Lung (tissue), 12 donors: ENCODE data around the gene MICU1. TPM values are rescaled to one million over a fixed set of nuclear protein-coding genes. Genes with fewer than 3 reads are reported as not detected.
A peak's percentile ranks its signal among the peaks of the same experiment; 100 is the strongest.

Experiments
- ATAC-seq: fragments of 200-7000 bp; cut with Tn5 transposase; one replicate; pipeline ENCODE4 v1.9.1; 2020; ENCODE audit warnings: moderate number of reproducible peaks; ENCODE audit not compliant: insufficient read depth, low FRiP score
- DNase-seq, 3 donors: peaks; one replicate each; pipeline ENCODE4 v3.0.0-alpha.2; 2013 to 2017
- H3K27ac ChIP-seq, 2 donors: one replicate each; pipeline ENCODE4 v1.5.1; 2013; ENCODE audit warnings: mild to moderate bottlenecking in 2 of 2, moderate library complexity in 2 of 2, control low read depth in 1 of 2, inconsistent platforms in 1 of 2, low read depth in 1 of 2, low read length in 1 of 2
- H3K27me3 ChIP-seq, 3 donors: one replicate each; pipeline ENCODE4 v1.5.1; 2013; ENCODE audit warnings: low read length in 2 of 3; ENCODE audit not compliant: control insufficient read depth in 3 of 3, insufficient read depth in 3 of 3
- H3K36me3 ChIP-seq, 4 donors: one replicate each; pipeline ENCODE4 v1.5.1; 2013; ENCODE audit warnings: low read length in 4 of 4, mild to moderate bottlenecking in 1 of 4, moderate library complexity in 1 of 4; ENCODE audit not compliant: control insufficient read depth in 4 of 4, insufficient read depth in 4 of 4
- H3K4me1 ChIP-seq, 5 donors: one replicate each; pipeline ENCODE4 v1.5.1; 2013; ENCODE audit warnings: low read length in 5 of 5, mild to moderate bottlenecking in 2 of 5, moderate library complexity in 1 of 5; ENCODE audit not compliant: control insufficient read depth in 5 of 5, insufficient read depth in 5 of 5
- H3K4me3 ChIP-seq: one replicate; pipeline ENCODE4 v1.5.1; 2013; ENCODE audit warnings: mild to moderate bottlenecking, control low read depth, moderate library complexity
- H3K9ac ChIP-seq, 2 donors: one replicate each; pipeline ENCODE4 v1.5.1; 2013; ENCODE audit warnings: low read length in 2 of 2, control low read depth in 1 of 2; ENCODE audit not compliant: insufficient read depth in 1 of 2
- H3K9me3 ChIP-seq, 4 donors: one replicate each; pipeline ENCODE4 v1.5.1; 2013; ENCODE audit warnings: low read length in 3 of 4, mild to moderate bottlenecking in 1 of 4, moderate library complexity in 1 of 4; ENCODE audit not compliant: control insufficient read depth in 4 of 4, insufficient read depth in 3 of 4
- CTCF ChIP-seq: IDR thresholded peaks from 2 replicates; pipeline ENCODE4 v1.5.1; 2012; ENCODE audit warnings: mild to moderate bottlenecking; ENCODE audit errors: control extremely low read depth, extremely low read depth
- WGBS, 2 donors: extraction: QIAGEN DNeasy Blood & Tissue Kit; methylation state at CpG; one replicate each; pipeline ENCODE4 v1.1.7; 2013; 5-methylcytosine and 5-hydroxymethylcytosine counted together
- polyA plus RNA-seq, 2 donors: library from polyadenylated mRNA; stranded (reverse); fragments of 200-250 nt; gene quantifications; one replicate each; pipeline ENCODE4 v1.2.1, GENCODE V29; 2013
- total RNA-seq, 2 donors: library from RNA; depleted of rRNA in 1 of 2; stranded (reverse); fragments of >200 nt in 1 of 2; gene quantifications; one replicate each; pipeline ENCODE4 v1.2.1, GENCODE V29; 2014 to 2021
- donor health status: control.
- donor health status: control.
- donor health status: Bipolar disorder and iron deficiency.
- donor health status: healthy.
- donor health status: DM: yes; HTN: yes; CAD: no.

Gene MICU1
- total and polyA plus RNA-seq, 4 donors, result 41.9 to 86.4 (median 43.2) TPM

- no peak for ATAC-seq
- peak in 1 of 3 donors; percentile 21 for DNase-seq
- no peak overlapping the region for H3K9ac ChIP-seq
- peaks cover 5 to 9% (median 7%) of the 10 kb centered on the region in 4 donors for H3K36me3 ChIP-seq
- no peak for TF ChIP-seq CTCF
- H3K27me3 ChIP-seq, result no peaks in the 10 kb centered on the region
- H3K27ac ChIP-seq, result no peak overlapping the region
- peaks cover 0 to 2% (median 0%) of the 10 kb centered on the region in 5 donors for H3K4me1 ChIP-seq
- WGBS, 2 donors, result 78 to 81% methylated on average over 4 of the region's 4 CpGs
- no peak overlapping the region for H3K4me3 ChIP-seq
- no peaks in the 10 kb centered on the region for H3K9me3 ChIP-seq
Observed at GRCh38 chr10:72466018-72466417, 159.9 kb downstream of the MICU1 start.

- DNase-seq (no peak), ATAC-seq (no peak)
- no peaks in the 10 kb centered on the region for H3K9me3 ChIP-seq
- TF ChIP-seq CTCF, result no peak
- no peak overlapping the region for H3K9ac ChIP-seq
- H3K36me3 ChIP-seq, result peaks cover 0 to 5% (median 3%) of the 10 kb centered on the region in 4 donors
- no peak overlapping the region for H3K4me3 ChIP-seq
- no peaks in the 10 kb centered on the region for H3K27me3 ChIP-seq
- 68 to 69% methylated on average over 2 of the region's 2 CpGs for WGBS, 2 donors
- no peak overlapping the region for H3K27ac ChIP-seq
- H3K4me1 ChIP-seq, result peaks cover 0 to 2% (median 0%) of the 10 kb centered on the region in 5 donors
Observed at GRCh38 chr10:72464438-72464837, 161.4 kb downstream of the MICU1 start.

GRCh38 chr10:72462261-72462660 lies 163.6 kb downstream of the MICU1 start:
- DNase-seq (no peak), ATAC-seq (peak; percentile 58)
- no peaks in the 10 kb centered on the region for H3K9me3 ChIP-seq
- peaks cover 0 to 5% (median 3%) of the 10 kb centered on the region in 4 donors for H3K36me3 ChIP-seq
- H3K4me3 ChIP-seq, result no peak overlapping the region
- no peak for TF ChIP-seq CTCF
- no peaks in the 10 kb centered on the region for H3K27me3 ChIP-seq
- H3K9ac ChIP-seq, result no peak overlapping the region
- WGBS, 2 donors, result 70 to 90% methylated on average over 3 of the region's 3 CpGs
- H3K27ac ChIP-seq, result no peak overlapping the region
- H3K4me1 ChIP-seq, result peaks cover 0 to 2% (median 0%) of the 10 kb centered on the region in 5 donors

GRCh38 chr10:72461085-72461484 lies 164.8 kb downstream of the MICU1 start:
- Histone ChIP-seq H3K4me3 (no peak overlapping the region), H3K9ac (no peak overlapping the region), H3K27me3 (no peaks in the 10 kb centered on the region), H3K27ac (no peak overlapping the region), H3K4me1 (peaks cover 0 to 2% (median 0%) of the 10 kb centered on the region in 5 donors), H3K9me3 (no peaks in the 10 kb centered on the region), H3K36me3 (peaks cover 0 to 5% (median 3%) of the 10 kb centered on the region in 4 donors)
- 47 to 73% methylated on average over 2 of the region's 2 CpGs for WGBS, 2 donors
- DNase-seq (no peak), ATAC-seq (no peak)
- TF ChIP-seq CTCF, result no peak
